HG02981 (cell line): Measurements from ENCODE around the gene BRICD5.
A peak's percentile ranks its signal among the peaks of the same experiment; 100 is the strongest.
"Not testable (repeated sequence)": the region's sequence is repeated elsewhere in the genome, so short reads cannot be mapped to it uniquely, and the experiment has no call there.

Experiments
- ATAC-seq: cut with Tn5 transposase; IDR thresholded peaks from one replicate; pipeline ENCODE4 v1.9.1; 2021; ENCODE audit warnings: mild to moderate bottlenecking, moderate library complexity; ENCODE audit not compliant: unreplicated experiment

Gene BRICD5

DNA sequence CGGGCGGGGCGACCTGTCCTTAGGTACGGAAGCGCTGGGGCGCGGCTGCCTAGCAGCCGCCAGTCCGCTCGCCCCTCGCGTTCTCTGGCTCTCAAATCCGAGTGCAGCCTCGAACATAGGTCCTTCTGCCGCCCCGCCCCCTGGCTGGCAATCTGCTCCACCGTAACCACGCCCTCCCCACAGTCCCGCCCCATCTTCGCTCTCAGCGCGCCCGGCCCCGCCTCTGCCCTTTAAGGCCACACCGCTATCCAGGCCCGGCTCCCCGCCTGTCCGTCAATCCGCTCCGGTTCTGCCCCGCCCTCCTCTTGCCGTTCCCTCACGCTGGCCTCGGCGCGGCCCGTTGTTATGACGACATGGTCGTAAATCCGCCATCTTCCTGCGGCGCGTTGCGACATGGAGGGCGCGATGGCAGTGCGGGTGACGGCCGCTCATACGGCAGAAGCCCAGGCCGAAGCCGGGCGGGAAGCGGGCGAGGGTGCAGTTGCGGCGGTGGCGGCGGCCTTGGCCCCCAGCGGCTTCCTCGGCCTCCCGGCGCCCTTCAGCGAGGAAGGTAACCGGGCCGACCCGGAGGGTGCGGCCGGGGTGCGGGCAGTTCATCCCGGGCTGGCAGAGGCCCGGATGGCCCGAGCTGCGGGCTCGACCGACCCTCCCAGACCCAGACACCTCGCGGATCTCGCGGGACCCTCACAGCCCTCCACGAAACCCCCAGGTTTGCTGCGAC is 12.7 kb upstream of the BRICD5 start, which contains the start of gene E4F1:
Gene E4F1, plus strand, starts transcription at position 371 of the 721 bp plus-strand sequence. Its CDS starts 23 bp downstream, at position 394.
- ATAC-seq, result peak; percentile 95

DNA sequence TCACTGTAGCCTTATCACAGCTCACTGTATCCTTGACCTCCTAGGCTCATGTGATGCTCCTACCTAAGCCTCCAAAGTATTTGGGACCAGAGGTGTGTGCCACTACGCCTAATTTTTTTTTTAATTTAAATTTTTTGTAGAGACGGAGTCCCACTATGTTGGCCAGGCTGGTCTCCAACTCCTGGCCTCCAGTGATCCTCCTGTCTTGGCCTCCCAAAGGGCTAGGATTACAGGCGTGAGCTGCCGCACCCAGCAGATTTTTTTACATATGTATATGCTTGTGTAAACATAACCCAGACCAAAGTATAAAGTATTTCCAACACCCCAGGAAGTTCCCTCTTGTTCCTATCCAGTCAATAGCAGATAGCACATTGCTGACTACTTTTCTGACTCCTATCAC is 5.7 kb upstream of the BRICD5 start:
- ATAC-seq, result no peak

DNA sequence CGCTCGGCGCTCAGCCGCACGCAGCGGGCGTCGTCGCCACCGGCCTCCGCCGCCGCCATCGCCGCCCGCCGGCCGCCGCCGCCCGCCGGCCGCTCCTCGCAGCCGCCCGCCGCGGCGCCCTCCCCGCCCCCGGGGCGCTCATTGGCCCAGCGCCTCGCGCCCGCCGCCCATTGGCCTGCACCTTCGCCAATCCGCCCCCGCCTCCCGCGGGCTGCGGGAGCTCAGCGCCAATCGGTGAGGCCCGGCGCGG is 4.0 kb upstream of the BRICD5 start, which contains the start of gene PGP:
Gene PGP, minus strand, starts transcription at position 122 of the 250 bp plus-strand sequence. Its CDS starts 63 bp downstream, at position 59.
- peak; percentile 81 for ATAC-seq

DNA sequence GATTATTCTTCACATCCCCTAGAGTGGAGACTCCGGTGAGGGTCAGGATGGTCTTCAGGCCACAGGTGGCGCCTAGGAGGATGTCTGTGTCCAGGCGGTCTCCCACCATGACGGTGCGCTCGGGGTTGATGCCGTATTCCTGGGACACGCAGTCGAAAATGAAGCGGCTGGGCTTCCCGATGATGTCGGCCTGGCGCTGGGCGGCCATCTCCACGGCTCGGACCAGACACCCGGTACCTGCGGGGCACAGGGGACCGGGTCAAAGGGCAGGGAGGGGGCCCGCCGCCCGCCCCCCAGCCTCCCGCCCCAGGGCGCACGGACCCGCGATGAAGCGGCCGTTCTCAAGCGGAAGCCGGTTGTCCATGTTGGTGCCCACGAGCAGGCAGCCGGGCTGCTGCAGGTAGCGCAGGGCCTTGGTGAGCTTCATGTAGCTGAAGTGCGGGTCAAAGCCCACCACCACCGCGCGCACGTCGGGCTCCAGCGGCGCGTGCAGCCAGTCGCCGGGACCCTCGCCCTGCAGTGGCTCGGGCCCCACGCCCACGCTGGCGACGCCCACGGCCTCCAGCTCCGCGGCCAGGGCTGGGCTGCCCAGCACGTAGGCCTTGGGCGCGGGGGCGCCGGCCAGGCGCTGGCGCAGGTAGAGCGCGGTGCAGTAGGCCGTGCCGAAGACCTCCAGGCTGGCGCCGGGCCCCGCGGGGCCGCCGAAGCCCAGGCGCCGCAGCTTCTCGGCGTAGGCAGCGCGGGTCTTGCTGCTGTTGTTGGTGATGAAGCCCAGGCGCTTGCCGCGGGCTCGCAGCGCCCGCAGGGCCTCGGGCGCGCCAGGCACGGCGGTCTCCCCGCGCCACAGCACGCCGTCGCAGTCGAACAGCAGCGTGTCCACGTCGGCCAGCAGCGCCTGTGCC is 3.4 kb upstream of the BRICD5 start:
- ATAC-seq, result peak; percentile 6

GRCh38 chr16:2212362-2213324 is 2.0 kb upstream of the BRICD5 start:
- no peak for ATAC-seq

GRCh38 chr16:2211923-2212347 is 1.3 kb upstream of the BRICD5 start:
- ATAC-seq, result no peak

- ATAC-seq, result no peak
Measured at GRCh38 chr16:2210009-2210332, 692 bp downstream of the BRICD5 start.

DNA sequence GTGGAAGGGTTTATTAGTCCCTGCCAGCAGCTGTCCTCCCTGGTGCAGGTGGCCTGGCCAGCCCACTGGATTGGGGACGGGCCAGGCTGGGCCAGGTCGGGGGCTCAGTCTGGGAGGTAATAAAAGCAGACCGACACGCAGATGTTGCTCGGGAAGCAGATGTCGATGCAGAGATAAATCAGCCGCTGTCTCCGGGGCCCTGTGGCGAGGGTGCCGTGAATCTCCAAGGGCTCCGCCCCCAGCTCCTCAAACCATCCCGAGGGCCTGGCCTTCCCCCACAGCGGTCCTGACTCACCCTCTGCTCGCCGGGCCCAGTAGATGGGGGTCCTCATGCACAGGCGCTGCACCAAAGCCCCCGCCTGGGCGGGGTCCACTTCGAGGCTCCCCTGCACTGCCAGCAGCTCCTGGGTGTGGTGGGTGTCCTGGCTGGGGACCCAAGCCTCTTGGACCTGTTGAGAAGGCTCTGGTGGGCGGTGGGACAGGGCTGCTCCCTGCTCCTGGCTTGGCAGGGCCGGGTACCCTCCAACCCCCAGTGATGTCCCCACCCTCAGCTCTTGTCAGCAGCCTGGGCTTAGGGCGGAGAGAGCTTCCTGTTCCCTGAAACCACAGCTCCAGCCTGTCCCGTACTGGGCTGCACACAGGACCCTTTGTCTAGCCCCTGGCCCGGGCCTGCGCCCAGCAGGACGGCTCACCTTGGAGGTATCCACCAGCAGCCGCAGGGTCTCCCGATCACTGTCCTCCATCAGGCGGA is 1.2 kb downstream of the BRICD5 start:
- no peak for ATAC-seq

- ATAC-seq, result no peak
Measured at GRCh38 chr16:2208772-2209171, 1.9 kb downstream of the BRICD5 start.

DNA sequence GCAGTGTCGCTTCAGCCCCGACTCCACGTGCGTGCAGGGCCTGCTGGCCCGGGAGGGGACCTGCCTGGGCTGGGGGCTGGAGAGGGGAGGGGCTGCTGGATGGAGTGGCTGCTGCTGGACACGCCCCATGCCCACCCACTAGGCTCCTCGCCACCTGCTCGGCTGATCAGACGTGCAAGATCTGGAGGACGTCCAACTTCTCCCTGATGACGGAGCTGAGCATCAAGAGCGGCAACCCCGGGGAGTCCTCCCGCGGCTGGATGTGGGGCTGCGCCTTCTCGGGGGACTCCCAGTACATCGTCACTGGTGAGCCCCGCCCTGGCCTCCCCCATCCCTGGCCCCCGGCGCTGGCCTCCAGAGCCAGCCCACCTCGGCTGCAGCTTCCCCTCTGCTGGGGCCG is 2.4 kb downstream of the BRICD5 start:
- no peak for ATAC-seq

- ATAC-seq, result no peak
Measured at GRCh38 chr16:2207872-2208271, 2.8 kb downstream of the BRICD5 start.

DNA sequence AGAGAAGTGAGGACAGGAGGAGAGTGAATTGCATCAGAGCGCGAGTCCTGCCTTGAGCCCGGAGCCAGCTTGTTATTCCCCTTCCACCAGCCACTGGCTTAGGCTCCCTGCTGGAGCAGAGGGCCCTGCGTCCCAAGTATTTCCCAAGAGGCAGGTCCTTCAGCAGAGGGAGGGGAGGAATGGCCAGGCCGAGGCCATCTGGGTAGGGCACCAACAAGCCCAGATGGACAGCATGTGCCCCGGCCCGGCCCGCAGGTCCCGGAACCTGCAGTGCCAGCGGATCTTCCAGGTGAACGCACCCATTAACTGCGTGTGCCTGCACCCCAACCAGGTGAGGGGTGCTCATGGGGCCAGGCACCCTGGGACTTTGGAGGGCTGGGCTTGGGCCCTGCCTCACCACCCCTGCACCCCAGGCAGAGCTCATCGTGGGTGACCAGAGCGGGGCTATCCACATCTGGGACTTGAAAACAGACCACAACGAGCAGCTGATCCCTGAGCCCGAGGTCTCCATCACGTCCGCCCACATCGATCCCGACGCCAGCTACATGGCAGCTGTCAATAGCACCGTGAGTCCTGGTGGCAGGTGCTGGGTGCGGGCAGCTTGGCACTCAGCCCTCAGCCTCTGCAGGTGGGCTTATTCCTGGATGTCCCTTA is 3.8 kb downstream of the BRICD5 start:
- ATAC-seq, result no peak

DNA sequence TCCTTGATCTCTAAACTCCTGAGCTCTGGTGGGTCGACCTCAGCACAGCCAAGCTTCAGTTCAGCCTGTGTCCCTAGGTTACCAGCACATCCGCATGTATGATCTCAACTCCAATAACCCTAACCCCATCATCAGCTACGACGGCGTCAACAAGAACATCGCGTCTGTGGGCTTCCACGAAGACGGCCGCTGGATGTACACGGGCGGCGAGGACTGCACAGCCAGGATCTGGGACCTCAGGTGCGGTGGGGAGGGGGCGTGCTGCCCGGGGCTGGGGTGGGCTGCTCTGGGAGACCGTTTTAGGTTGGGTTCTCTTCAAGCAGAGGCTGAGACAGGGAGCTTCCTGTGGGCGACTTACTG is 4.3 kb downstream of the BRICD5 start:
- ATAC-seq, result no peak

DNA sequence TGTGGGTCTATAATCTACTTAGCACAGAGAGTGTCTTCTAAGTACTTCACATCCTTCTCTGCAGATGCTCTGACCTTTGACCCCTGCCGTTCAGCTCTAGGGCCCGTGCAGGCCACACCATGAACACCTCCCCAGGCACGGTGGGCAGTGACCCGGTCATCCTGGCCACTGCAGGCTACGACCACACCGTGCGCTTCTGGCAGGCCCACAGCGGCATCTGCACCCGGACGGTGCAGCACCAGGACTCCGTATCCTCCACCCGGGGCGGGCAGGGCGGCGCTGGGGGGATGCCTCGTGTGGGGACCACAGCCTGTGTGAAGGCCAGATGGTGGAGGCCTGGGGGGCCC is 4.7 kb downstream of the BRICD5 start:
- peak; percentile 19 for ATAC-seq

- ATAC-seq, result peak; percentile 79
Measured at GRCh38 chr16:2205104-2205966, 5.3 kb downstream of the BRICD5 start, which contains the start of gene MLST8. TSS of gene MLST8 (plus strand) at chr16:2205454. CDS start at chr16:2206086, 632 bp downstream.

- ATAC-seq, result no peak
Measured at GRCh38 chr16:2204416-2205103, 6.1 kb downstream of the BRICD5 start.

DNA sequence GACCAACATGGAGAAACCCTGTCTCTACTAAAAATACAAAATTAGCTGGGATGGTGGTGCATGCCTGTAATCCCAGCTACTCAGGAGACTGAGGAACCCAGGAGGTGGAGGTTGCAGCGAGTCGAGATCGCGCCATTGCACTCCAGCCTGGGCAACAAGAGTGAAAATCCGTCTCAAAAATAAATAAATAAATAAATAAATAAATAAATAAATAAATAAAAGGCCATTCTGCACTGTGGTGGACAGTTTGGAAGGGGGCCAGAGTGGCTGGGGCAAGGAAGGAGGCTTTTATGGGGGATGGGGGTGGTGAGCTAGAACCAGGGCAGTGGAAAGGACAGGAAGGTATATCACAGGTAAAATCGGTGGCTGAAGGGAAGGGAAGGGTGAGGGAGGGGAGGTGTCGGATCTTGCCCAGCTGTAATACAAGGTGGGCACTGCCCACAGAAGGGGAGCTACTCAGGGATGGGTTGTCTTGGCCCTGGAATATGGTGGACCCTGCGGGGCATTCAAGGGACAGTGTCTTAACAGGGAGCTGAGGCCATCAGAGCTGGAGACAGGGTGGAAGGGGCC is 7.5 kb downstream of the BRICD5 start:
- ATAC-seq, result not testable (repeated sequence)

- ATAC-seq, result no peak
Measured at GRCh38 chr16:2200313-2200712, 10.3 kb downstream of the BRICD5 start.
